Fibroblast of pulmonary artery (primary cell): ENCODE results near the gene RAB37.

Experiments
- DNase-seq: peaks from one replicate; pipeline ENCODE4 v3.0.0-alpha.2; 2010; ENCODE audit warnings: low read depth
- H3K4me3 ChIP-seq: replicated peaks from 2 replicates; pipeline ENCODE4 v1.5.1; 2011; ENCODE audit warnings: low read depth, mild to moderate bottlenecking, control low read depth, low read length, moderate library complexity
- CTCF ChIP-seq: IDR thresholded peaks from 2 replicates; pipeline ENCODE4 v1.5.1; 2011; ENCODE audit warnings: mild to moderate bottlenecking, control low read depth, low read length, inconsistent platforms; ENCODE audit errors: missing control alignments

RAB37 gene

GRCh38 chr17:74779948-74780400 lies 42.9 kb downstream of the RAB37 start:
- TF ChIP-seq CTCF: no peak
- DNase-seq: no peak
- no peak overlapping the region for H3K4me3 ChIP-seq

- H3K4me3 ChIP-seq: no peak overlapping the region
- no peak for DNase-seq
- peak; percentile 18 for TF ChIP-seq CTCF
Measured at GRCh38 chr17:74780443-74781238, 43.6 kb downstream of the RAB37 start.

GRCh38 chr17:74782571-74782970 lies 45.5 kb downstream of the RAB37 start:
- no peak for DNase-seq
- TF ChIP-seq CTCF: no peak
- no peak overlapping the region for H3K4me3 ChIP-seq

GRCh38 chr17:74784125-74784810 lies 47.2 kb downstream of the RAB37 start:
- no peak overlapping the region for H3K4me3 ChIP-seq
- TF ChIP-seq CTCF: no peak
- DNase-seq: no peak

- no peak for DNase-seq
- H3K4me3 ChIP-seq: no peak overlapping the region
- no peak for TF ChIP-seq CTCF
Measured at GRCh38 chr17:74785096-74785980, 48.3 kb downstream of the RAB37 start.

- no peak overlapping the region for H3K4me3 ChIP-seq
- DNase-seq: no peak
- no peak for TF ChIP-seq CTCF
Measured at GRCh38 chr17:74785981-74786360, 48.9 kb downstream of the RAB37 start.
